Aorta (tissue), 5 donors: ENCODE results near the gene RPN2. TPM values are rescaled to one million over a fixed set of nuclear protein-coding genes. Genes with fewer than 3 reads are reported as not detected.
A peak's percentile ranks its signal among the peaks of the same experiment; 100 is the strongest.

Source experiments
- ATAC-seq: fragments of 200-7000 bp; cut with Tn5 transposase; one replicate; pipeline ENCODE4 v1.9.1; 2022; ENCODE audit warnings: moderate library complexity; ENCODE audit not compliant: low FRiP score
- DNase-seq, 2 donors: peaks; one replicate each; pipeline ENCODE4 v3.0.0-alpha.2; 2020
- H3K27ac ChIP-seq, 2 donors: one replicate each; pipeline ENCODE4 v1.5.1; 2013; ENCODE audit warnings: low read length in 2 of 2, mild to moderate bottlenecking in 2 of 2, moderate library complexity in 2 of 2, control low read depth in 1 of 2, inconsistent platforms in 1 of 2, low read depth in 1 of 2
- H3K27me3 ChIP-seq, 2 donors: one replicate each; pipeline ENCODE4 v1.6.1; 2013; ENCODE audit warnings: control low read depth in 1 of 2, low read length in 1 of 2, mild to moderate bottlenecking in 1 of 2, moderate library complexity in 1 of 2; ENCODE audit not compliant: insufficient read depth in 2 of 2, control insufficient read depth in 1 of 2
- H3K36me3 ChIP-seq, 2 donors: one replicate each; pipeline ENCODE4 v1.6.1; 2013; ENCODE audit warnings: control low read depth in 1 of 2, low read length in 1 of 2, mild to moderate bottlenecking in 1 of 2; ENCODE audit not compliant: insufficient read depth in 2 of 2, control insufficient read depth in 1 of 2
- H3K4me1 ChIP-seq, 2 donors: one replicate each; pipeline ENCODE4 v1.6.1; 2013; ENCODE audit warnings: low read length in 2 of 2, control low read depth in 1 of 2, mild to moderate bottlenecking in 1 of 2, moderate library complexity in 1 of 2; ENCODE audit not compliant: insufficient read depth in 2 of 2, control insufficient read depth in 1 of 2
- H3K4me3 ChIP-seq, 2 donors: one replicate each; pipeline ENCODE4 v1.5.1; 2013; ENCODE audit warnings: low read length in 2 of 2, control low read depth in 1 of 2, mild to moderate bottlenecking in 1 of 2
- H3K9me3 ChIP-seq: one replicate; pipeline ENCODE4 v1.6.1; 2013; ENCODE audit warnings: mild to moderate bottlenecking, low read length; ENCODE audit not compliant: control insufficient read depth
- WGBS, 2 donors: extraction: QIAGEN DNeasy Blood & Tissue Kit; methylation state at CpG; one replicate each; pipeline ENCODE4 v1.1.7; 2013; 5-methylcytosine and 5-hydroxymethylcytosine counted together
- intact Hi-C, 2 donors: fragments of 100-400 bp; cut with DNase I; formaldehyde crosslinking; loops; one replicate each; pipeline versions ENCODE4 v1.14.2 to v1.15.0; 2022
- polyA plus RNA-seq, 2 donors: library from polyadenylated mRNA; stranded (reverse); fragments of 200-250 nt; gene quantifications; one replicate each; pipeline ENCODE4 v1.2.3, GENCODE V29; 2013
- total RNA-seq, 2 donors: library from RNA; stranded (reverse); fragmentation: NEBNext Ultra II Directional; extraction: Animal tissue kit (Norgen Biotek cat#: 25700); gene quantifications; one replicate each; pipeline ENCODE4 v1.2.1, GENCODE V29; 2021
- donor health status: healthy with polysubstance abuse.
- donor health status: Bipolar disorder and iron deficiency.
- donor health status: DM: no; HTN: no; CAD: no.
- donor health status: DM: no; HTN: no; CAD: no.
- donor health status: DM: yes; HTN: yes; CAD: no.

The RPN2 gene
- total and polyA plus RNA-seq, 4 donors: 47.2 to 137 (median 121) TPM

DNA sequence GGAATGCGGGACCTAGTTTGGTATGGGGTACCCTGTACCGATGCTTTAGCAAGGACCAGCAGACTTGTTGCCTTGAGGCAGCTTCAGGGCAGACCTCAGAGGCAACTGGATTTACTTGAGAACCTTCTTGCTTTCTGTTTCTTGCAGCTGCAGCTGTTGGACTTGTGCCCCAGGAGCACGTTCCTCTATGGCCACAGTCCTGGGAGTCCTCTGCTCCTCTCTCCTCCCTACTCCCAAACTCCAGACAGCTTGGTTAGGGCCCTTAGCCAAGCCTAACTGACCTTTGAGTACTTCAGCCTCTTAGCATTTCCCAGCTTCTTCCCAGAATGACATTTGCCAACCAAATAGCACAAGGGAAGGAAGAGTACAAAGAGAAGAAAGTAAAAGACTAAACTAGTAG lies 47.8 kb downstream of the RPN2 start:
- intact Hi-C loops: no loop called here
- Histone ChIP-seq H3K4me1 (peaks cover 0 to 2% of the 10 kb centered on the region in 2 donors), H3K27me3 (no peaks in the 10 kb centered on the region), H3K4me3 (no peak overlapping the region), H3K27ac (peak overlapping the region; percentile 44 to 64), H3K36me3 (peaks cover 6 to 18% of the 10 kb centered on the region in 2 donors), H3K9me3 (no peaks in the 10 kb centered on the region)
- DNase-seq (peak in 1 of 2 donors; percentile 76), ATAC-seq (peak; percentile 75)
- WGBS, 2 donors: 37 to 47% methylated on average over 3 of the region's 3 CpGs

- Histone ChIP-seq H3K27ac (peak overlapping the region; percentile 44 to 73), H3K36me3 (peaks cover 8 to 21% of the 10 kb centered on the region in 2 donors), H3K4me1 (peaks cover 0 to 2% of the 10 kb centered on the region in 2 donors), H3K9me3 (no peaks in the 10 kb centered on the region), H3K27me3 (no peaks in the 10 kb centered on the region), H3K4me3 (no peak overlapping the region)
- intact Hi-C loops: no loop called here
- peak in 1 of 2 donors; percentile 52 for DNase-seq
- ATAC-seq: peak; percentile 49
- WGBS, 2 donors: 5 to 6% methylated on average over 6 of the region's 6 CpGs
These were observed 49.0 kb downstream of the RPN2 start for GRCh38 chr20:37228082-37228481.

DNA sequence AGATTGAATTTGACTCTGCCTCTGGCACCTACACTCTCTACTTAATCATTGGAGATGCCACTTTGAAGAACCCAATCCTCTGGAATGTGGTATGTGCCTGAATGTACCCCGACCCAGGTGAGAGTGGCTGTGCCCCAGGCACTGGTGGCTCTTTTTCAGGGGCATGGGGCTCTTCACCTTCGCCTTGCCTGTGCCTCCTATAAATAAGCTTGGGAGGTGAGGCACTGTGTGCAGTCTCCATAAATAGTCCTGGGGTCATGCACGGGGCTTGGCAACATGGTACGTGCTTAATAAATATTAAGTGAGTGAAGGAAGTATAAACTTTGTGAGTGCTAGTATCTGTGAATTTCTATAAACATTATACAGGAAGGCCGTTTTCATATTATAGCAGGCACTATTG lies 49.5 kb downstream of the RPN2 start:
- peaks cover 0 to 2% of the 10 kb centered on the region in 2 donors for H3K4me1 ChIP-seq
- intact Hi-C loops: no loop called here
- no peaks in the 10 kb centered on the region for H3K9me3 ChIP-seq
- peak overlapping the region; percentile 15 to 42 for H3K27ac ChIP-seq
- ATAC-seq (no peak), DNase-seq (no peak)
- H3K4me3 ChIP-seq: no peak overlapping the region
- H3K36me3 ChIP-seq: peaks cover 7 to 23% of the 10 kb centered on the region in 2 donors
- WGBS, 2 donors: 34 to 37% methylated on average over 5 of the region's 5 CpGs
- H3K27me3 ChIP-seq: no peaks in the 10 kb centered on the region

GRCh38 chr20:37229357-37229756 lies 50.2 kb downstream of the RPN2 start:
- Histone ChIP-seq H3K27ac (no peak overlapping the region), H3K4me1 (peaks cover 0 to 2% of the 10 kb centered on the region in 2 donors), H3K27me3 (no peaks in the 10 kb centered on the region), H3K36me3 (peaks cover 3 to 20% of the 10 kb centered on the region in 2 donors), H3K9me3 (no peaks in the 10 kb centered on the region), H3K4me3 (no peak overlapping the region)
- 51 to 62% methylated on average over 4 of the region's 4 CpGs for WGBS, 2 donors
- ATAC-seq: no peak
- intact Hi-C loops: no loop called here
- no peak for DNase-seq

- Histone ChIP-seq H3K27ac (no peak overlapping the region), H3K27me3 (no peaks in the 10 kb centered on the region), H3K4me3 (no peak overlapping the region), H3K36me3 (peaks cover 8 to 18% of the 10 kb centered on the region in 2 donors), H3K4me1 (peaks cover 0 to 2% of the 10 kb centered on the region in 2 donors), H3K9me3 (no peaks in the 10 kb centered on the region)
- DNase-seq (no peak), ATAC-seq (no peak)
- WGBS, 2 donors: 90% methylated on average over 6 of the region's 6 CpGs
- intact Hi-C loops: no loop called here
These were observed 51.1 kb downstream of the RPN2 start for GRCh38 chr20:37230200-37230599.

GRCh38 chr20:37231947-37232630 lies 53.0 kb downstream of the RPN2 start:
- ATAC-seq (no peak), DNase-seq (no peak)
- Histone ChIP-seq H3K4me3 (no peak overlapping the region), H3K27ac (no peak overlapping the region), H3K36me3 (peaks cover 11 to 21% of the 10 kb centered on the region in 2 donors), H3K4me1 (peaks cover 0 to 2% of the 10 kb centered on the region in 2 donors), H3K9me3 (no peaks in the 10 kb centered on the region), H3K27me3 (no peaks in the 10 kb centered on the region)
- intact Hi-C loops: no loop called here
- 91 to 94% methylated on average over 13 of the region's 13 CpGs for WGBS, 2 donors

DNA sequence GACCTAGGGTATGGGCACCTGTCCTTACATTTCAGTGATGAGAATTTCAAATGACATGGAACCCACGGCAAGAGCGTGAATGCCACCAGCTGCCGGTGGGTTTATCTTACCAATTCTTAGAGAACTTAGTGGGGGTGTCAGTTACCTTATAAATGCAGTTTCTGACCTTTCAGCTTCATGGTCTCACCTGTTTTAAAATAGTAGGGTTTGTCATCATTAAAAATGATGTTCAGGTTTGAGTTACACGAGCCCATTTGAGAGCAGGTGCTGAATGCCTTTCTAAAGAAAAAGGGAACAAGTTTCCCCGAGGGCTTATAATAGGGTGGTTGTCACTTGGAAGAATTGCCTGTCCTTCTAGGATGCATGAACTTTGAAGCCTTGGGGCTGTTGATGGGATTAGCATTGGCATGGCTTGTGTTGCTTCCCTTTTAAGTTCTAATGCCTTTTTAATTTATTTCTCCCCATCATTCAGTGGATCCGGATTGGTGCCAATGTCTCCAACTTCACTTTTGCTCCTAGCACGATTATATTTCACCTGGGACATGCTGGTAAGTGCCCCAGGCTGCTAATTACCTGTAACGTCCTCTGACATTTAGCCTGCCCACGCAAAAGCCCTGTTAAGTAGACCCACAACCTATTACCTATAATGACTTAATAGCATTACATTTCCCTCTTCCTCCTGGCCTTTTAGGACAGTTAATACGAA lies 54.6 kb downstream of the RPN2 start:
- H3K27me3 ChIP-seq: no peaks in the 10 kb centered on the region
- no peaks in the 10 kb centered on the region for H3K9me3 ChIP-seq
- H3K4me1 ChIP-seq: no peaks in the 10 kb centered on the region
- H3K27ac ChIP-seq: no peak overlapping the region
- intact Hi-C loops: no loop called here
- DNase-seq: no peak
- H3K4me3 ChIP-seq: no peak overlapping the region
- WGBS, 2 donors: 85 to 88% methylated on average over 10 of the region's 10 CpGs
- peaks cover 14 to 21% of the 10 kb centered on the region in 2 donors for H3K36me3 ChIP-seq
- no peak for ATAC-seq

DNA sequence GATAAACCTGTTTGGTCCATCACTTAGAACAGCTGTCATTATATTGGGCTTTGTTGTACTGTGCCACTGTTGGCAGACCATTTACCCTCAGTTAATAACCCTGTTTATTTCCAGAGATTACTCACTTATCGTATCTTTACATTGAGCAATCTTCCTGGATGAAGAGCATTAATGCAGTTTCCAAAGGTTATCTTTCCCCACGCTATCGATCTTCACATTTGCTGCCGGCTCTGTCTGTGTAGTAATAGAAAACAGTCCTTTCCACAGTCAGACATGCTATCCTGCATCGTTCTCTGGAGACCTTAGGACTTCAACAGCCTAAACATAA lies 55.1 kb downstream of the RPN2 start:
- ATAC-seq (no peak), DNase-seq (no peak)
- H3K36me3 ChIP-seq: peaks cover 14 to 19% of the 10 kb centered on the region in 2 donors
- intact Hi-C loops: no loop called here
- H3K9me3 ChIP-seq: no peaks in the 10 kb centered on the region
- no peaks in the 10 kb centered on the region for H3K4me1 ChIP-seq
- H3K4me3 ChIP-seq: no peak overlapping the region
- H3K27ac ChIP-seq: no peak overlapping the region
- H3K27me3 ChIP-seq: no peaks in the 10 kb centered on the region
- WGBS, 2 donors: 90 to 91% methylated on average over 5 of the region's 5 CpGs

- 62 to 65% methylated on average over 6 of the region's 6 CpGs for WGBS, 2 donors
- ATAC-seq (no peak), DNase-seq (no peak)
- Histone ChIP-seq H3K4me1 (no peaks in the 10 kb centered on the region), H3K27me3 (no peaks in the 10 kb centered on the region), H3K9me3 (no peaks in the 10 kb centered on the region), H3K4me3 (no peak overlapping the region), H3K36me3 (peaks cover 15 to 16% of the 10 kb centered on the region in 2 donors), H3K27ac (no peak overlapping the region)
- intact Hi-C loops: no loop called here
These were observed 55.9 kb downstream of the RPN2 start for GRCh38 chr20:37235065-37235464.
